Measurements from ENCODE around the gene OSBPL5. TPM values are rescaled to one million over a fixed set of nuclear protein-coding genes. Genes with fewer than 3 reads are reported as not detected.
A peak's percentile ranks its signal among the peaks of the same experiment; 100 is the strongest.

Gene OSBPL5
- total RNA-seq, 2 experiments from 2014 or later = 0.63 to 2.7 TPM

GRCh38 chr11:3047637-3048036 lies 117.5 kb downstream of the OSBPL5 start:
- H3K9me2 ChIP-seq (ENCODE audit: insufficient read depth, low read length) = no peaks in the 10 kb centered on the region
- H3K4me2 ChIP-seq (ENCODE audit: low read length) = no peak overlapping the region
- peaks cover 54% of the 10 kb centered on the region; the same call in 1 of the 2 replicates for H3K36me3 ChIP-seq (ENCODE audit: insufficient read depth, low read length)
- peaks cover 5% of the 10 kb centered on the region; the same call in 1 of the 2 replicates for H4K20me1 ChIP-seq (ENCODE audit: insufficient read depth, low read length)
- no peak overlapping the region for H3K4me3 ChIP-seq (ENCODE audit: low read depth, low read length, poor library complexity, severe bottlenecking)
- no peaks in the 10 kb centered on the region for H3K4me1 ChIP-seq (ENCODE audit: insufficient read depth, low read length, poor library complexity, severe bottlenecking)
- intact Hi-C loops (cut with micrococcal nuclease; ENCODE audit: unreplicated experiment) = no loop called here
- ChIA-PET CTCF (ENCODE audit: unreplicated experiment) (no interaction called here), POLR2A (interaction anchor here (0.7 kb wide), 1 partner anchor 378 kb away, joined by 7 read pairs; no protein-coding TSS in a partner anchor)
- H3K9me3 ChIP-seq (ENCODE audit: low read length) = no peaks in the 10 kb centered on the region
- H2AFZ ChIP-seq (ENCODE audit: low read length) = no peak overlapping the region
- no peak for DNase-seq (ENCODE audit: low spot score)
- BruUV-seq (replicated peaks) = no TSS peak
- TF ChIP-seq EZH2phosphoT487 (IDR thresholded peaks at IDR 0.05; ENCODE audit: borderline replicate concordance, low read depth, low read length) = no peak
- TF ChIP-seq CTCF (conservative IDR thresholded peaks at IDR 0.05; ENCODE audit: low read length) = no peak
- peaks cover 32% of the 10 kb centered on the region; the same call in 1 of the 2 replicates for H3K79me2 ChIP-seq (ENCODE audit: insufficient read depth, low read depth, low read length)
- no peak overlapping the region for H3K27ac ChIP-seq (ENCODE audit: low read depth, low read length, poor library complexity, severe bottlenecking)

DNA sequence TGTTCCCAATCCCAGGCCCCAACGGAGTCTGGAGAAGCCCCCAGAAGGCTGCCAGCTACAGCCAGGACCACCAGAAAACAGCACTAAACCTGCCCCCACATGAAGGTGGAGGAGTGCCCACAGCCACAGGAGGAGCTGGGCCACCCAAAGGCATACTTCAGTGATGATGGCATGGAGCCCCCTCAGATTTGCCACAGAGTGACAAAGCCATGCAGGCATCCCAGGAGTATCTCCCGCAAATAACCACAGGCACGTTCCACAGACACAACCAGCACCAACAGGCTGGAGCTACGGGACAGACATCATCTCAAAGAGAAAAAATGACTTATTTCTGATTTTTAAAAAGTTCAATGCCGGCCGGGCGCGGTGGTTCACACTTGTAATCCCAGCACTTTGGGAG lies 118.5 kb downstream of the OSBPL5 start:
- TF ChIP-seq EZH2phosphoT487 (IDR thresholded peaks at IDR 0.05; ENCODE audit: borderline replicate concordance, low read depth, low read length) = no peak
- TF ChIP-seq CTCF (conservative IDR thresholded peaks at IDR 0.05; ENCODE audit: low read length) = no peak
- Histone ChIP-seq H3K9me3 (ENCODE audit: low read length) (no peaks in the 10 kb centered on the region), H3K36me3 (ENCODE audit: insufficient read depth, low read length) (peaks cover 48% of the 10 kb centered on the region; the same call in 1 of the 2 replicates), H4K20me1 (ENCODE audit: insufficient read depth, low read length) (peaks cover 5% of the 10 kb centered on the region; the same call in 1 of the 2 replicates), H3K4me2 (ENCODE audit: low read length) (no peak overlapping the region), H2AFZ (ENCODE audit: low read length) (no peak overlapping the region), H3K4me1 (ENCODE audit: insufficient read depth, low read length, poor library complexity, severe bottlenecking) (no peaks in the 10 kb centered on the region), H3K79me2 (ENCODE audit: insufficient read depth, low read depth, low read length) (peaks cover 22% of the 10 kb centered on the region; the same call in 1 of the 2 replicates), H3K4me3 (ENCODE audit: low read depth, low read length, poor library complexity, severe bottlenecking) (no peak overlapping the region), H3K27ac (ENCODE audit: low read depth, low read length, poor library complexity, severe bottlenecking) (no peak overlapping the region), H3K9me2 (ENCODE audit: insufficient read depth, low read length) (no peaks in the 10 kb centered on the region)
- POLR2A ChIA-PET = no interaction called here
- BruUV-seq (replicated peaks) = no TSS peak
- intact Hi-C loops (cut with micrococcal nuclease; ENCODE audit: unreplicated experiment) = no loop called here
- CTCF ChIA-PET (ENCODE audit: unreplicated experiment) = no interaction called here
- no peak for DNase-seq (ENCODE audit: low spot score)

GRCh38 chr11:3046190-3046589 lies 118.9 kb downstream of the OSBPL5 start:
- Histone ChIP-seq H3K79me2 (ENCODE audit: insufficient read depth, low read depth, low read length) (peaks cover 18% of the 10 kb centered on the region; the same call in 1 of the 2 replicates), H2AFZ (ENCODE audit: low read length) (no peak overlapping the region), H3K9me2 (ENCODE audit: insufficient read depth, low read length) (no peaks in the 10 kb centered on the region), H3K27ac (ENCODE audit: low read depth, low read length, poor library complexity, severe bottlenecking) (no peak overlapping the region), H3K4me2 (ENCODE audit: low read length) (no peak overlapping the region), H3K4me1 (ENCODE audit: insufficient read depth, low read length, poor library complexity, severe bottlenecking) (no peaks in the 10 kb centered on the region), H3K9me3 (ENCODE audit: low read length) (no peaks in the 10 kb centered on the region), H3K4me3 (ENCODE audit: low read depth, low read length, poor library complexity, severe bottlenecking) (no peak overlapping the region), H3K36me3 (ENCODE audit: insufficient read depth, low read length) (peaks cover 49% of the 10 kb centered on the region; the same call in 1 of the 2 replicates), H4K20me1 (ENCODE audit: insufficient read depth, low read length) (peaks cover under 1% of the 10 kb centered on the region; the same call in 1 of the 2 replicates)
- intact Hi-C loops (cut with micrococcal nuclease; ENCODE audit: unreplicated experiment) = no loop called here
- BruUV-seq (replicated peaks) = no TSS peak
- DNase-seq (ENCODE audit: low spot score) = no peak
- CTCF ChIA-PET (ENCODE audit: unreplicated experiment) = interaction anchor here (0.5 kb wide), 1 partner anchor 43 kb away, joined by 3 read pairs; no protein-coding TSS in a partner anchor
- TF ChIP-seq CTCF (conservative IDR thresholded peaks at IDR 0.05; ENCODE audit: low read length) (peak; percentile 31; the same call in 1 of the 2 replicates), EZH2phosphoT487 (IDR thresholded peaks at IDR 0.05; ENCODE audit: borderline replicate concordance, low read depth, low read length) (no peak)
- POLR2A ChIA-PET = no interaction called here

Data from OCI-LY7 (cell line).